Fibroblast of lung (primary cell): Measurements from ENCODE around the gene SVIP. TPM values are rescaled to one million over a fixed set of nuclear protein-coding genes. Genes with fewer than 3 reads are reported as not detected.

ENCODE experiments used
- DNase-seq, 2 donors: peaks; one replicate each; pipeline versions ENCODE4 v3.0.0 to v3.0.0-alpha.2; 2010; ENCODE audit warnings: low read depth in 2 of 2
- H2AFZ ChIP-seq: 2 replicates; pipeline ENCODE4 v1.5.1; 2012; ENCODE audit warnings: low read length, control low read depth, inconsistent platforms
- H3K27ac ChIP-seq: 2 replicates; pipeline ENCODE4 v1.5.1; 2011; ENCODE audit warnings: low read length, control low read depth; ENCODE audit not compliant: insufficient read depth
- H3K27me3 ChIP-seq: 2 replicates; pipeline ENCODE4 v1.5.1; 2011; ENCODE audit warnings: mild to moderate bottlenecking, low read length; ENCODE audit not compliant: control insufficient read depth, insufficient read depth
- H3K36me3 ChIP-seq: 2 replicates; pipeline ENCODE4 v1.5.1; 2011; ENCODE audit warnings: low read length; ENCODE audit not compliant: control insufficient read depth, insufficient read depth
- H3K4me1 ChIP-seq: 2 replicates; pipeline ENCODE4 v1.5.1; 2011; ENCODE audit warnings: low read length; ENCODE audit not compliant: control insufficient read depth, insufficient read depth; ENCODE audit errors: extremely low read depth
- H3K4me2 ChIP-seq: 2 replicates; pipeline ENCODE4 v1.5.1; 2011; ENCODE audit warnings: low read length, control low read depth; ENCODE audit not compliant: insufficient read depth; ENCODE audit errors: extremely low read depth
- H3K4me3 ChIP-seq, 4 experiments: fragments of 200-600 bp in 1 of 4; sonication (generic) in 1 of 4; replicated peaks in 1 of 4; 2 replicates each; pipeline ENCODE4 v1.5.1; 2011 to 2016; ENCODE audit warnings: low read length in 4 of 4, low read depth in 3 of 4, mild to moderate bottlenecking in 3 of 4, control low read depth in 2 of 4, inconsistent platforms in 1 of 4, mixed read lengths in 1 of 4; ENCODE audit not compliant: insufficient read depth in 1 of 4; ENCODE audit errors: control extremely low read depth in 1 of 4
- H3K79me2 ChIP-seq: 2 replicates; pipeline ENCODE4 v1.5.1; 2012; ENCODE audit warnings: mild to moderate bottlenecking, low read length, inconsistent platforms; ENCODE audit not compliant: control insufficient read depth, insufficient read depth
- H3K9ac ChIP-seq: 2 replicates; pipeline ENCODE4 v1.5.1; 2011; ENCODE audit warnings: mild to moderate bottlenecking, low read length, control low read depth; ENCODE audit not compliant: insufficient read depth
- H3K9me3 ChIP-seq: 2 replicates; pipeline ENCODE4 v1.5.1; 2012; ENCODE audit warnings: low read depth, low read length; ENCODE audit not compliant: control insufficient read depth, insufficient read depth
- H4K20me1 ChIP-seq: 2 replicates; pipeline ENCODE4 v1.5.1; 2011; ENCODE audit warnings: low read length; ENCODE audit not compliant: control insufficient read depth, insufficient read depth; ENCODE audit errors: extremely low read depth
- CTCF ChIP-seq, 2 donors: IDR thresholded peaks in 1 of 2; conservative IDR thresholded peaks in 1 of 2; 1 replicate in 1 of 2; 2 replicates in 1 of 2; pipeline ENCODE4 v1.5.1; 2011 to 2012; ENCODE audit warnings: low read length in 2 of 2, control low read depth in 1 of 2, inconsistent platforms in 1 of 2, low read depth in 1 of 2, mild to moderate bottlenecking in 1 of 2
- EZH2 ChIP-seq: IDR thresholded peaks from 2 replicates; pipeline ENCODE4 v1.5.1; 2012; ENCODE audit warnings: low read length, control low read depth, mild to moderate bottlenecking; ENCODE audit errors: missing control alignments
- polyA plus RNA-seq, 2 donors: library from polyadenylated mRNA; depleted of rRNA in 1 of 2; stranded (reverse) in 1 of 2; unstranded in 1 of 2; fragments of >200 nt; gene quantifications; 2 replicates each; pipeline ENCODE4 v1.2.1, GENCODE V29; 2011 to 2012; ENCODE audit warnings: missing spikeins in 1 of 2
- total RNA-seq: library from RNA; depleted of rRNA; stranded (reverse); fragments of >200 nt; gene quantifications from 2 replicates; pipeline ENCODE4 v1.2.1, GENCODE V29; 2014

The SVIP gene
- total and polyA plus RNA-seq, 2 donors (not counting 1 experiment from before 2014, with no cell fraction given), result 5.3 to 6.0 TPM

GRCh38 chr11:22787055-22787454, 42.5 kb downstream of the SVIP start:
- no peaks in the 10 kb centered on the region for H3K9me3 ChIP-seq
- no peak overlapping the region for H3K4me2 ChIP-seq
- H4K20me1 ChIP-seq, result no peaks in the 10 kb centered on the region
- no peaks in the 10 kb centered on the region for H3K27me3 ChIP-seq
- DNase-seq, result no peak
- H3K4me3 ChIP-seq, result no peak overlapping the region
- H3K79me2 ChIP-seq, result no peaks in the 10 kb centered on the region
- no peak overlapping the region for H2AFZ ChIP-seq
- H3K27ac ChIP-seq, result no peak overlapping the region
- no peak for TF ChIP-seq CTCF (conservative IDR thresholded peaks at IDR 0.05 in 1 of 2, IDR thresholded peaks at IDR 0.05 in 1 of 2; ENCODE audit: low read depth in 1 of 2, low read length in 2 of 2)
- no peak for TF ChIP-seq EZH2
- H3K9ac ChIP-seq, result no peak overlapping the region
- H3K4me1 ChIP-seq, result no peaks in the 10 kb centered on the region
- H3K36me3 ChIP-seq, result no peaks in the 10 kb centered on the region

- Histone ChIP-seq H3K4me2 (no peak overlapping the region), H4K20me1 (no peaks in the 10 kb centered on the region), H3K79me2 (no peaks in the 10 kb centered on the region), H3K4me3 (no peak overlapping the region), H3K9me3 (no peaks in the 10 kb centered on the region), H3K9ac (no peak overlapping the region), H3K27me3 (no peaks in the 10 kb centered on the region), H3K27ac (no peak overlapping the region), H3K36me3 (no peaks in the 10 kb centered on the region), H2AFZ (no peak overlapping the region), H3K4me1 (no peaks in the 10 kb centered on the region)
- no peak for DNase-seq
- TF ChIP-seq CTCF (conservative IDR thresholded peaks at IDR 0.05 in 1 of 2, IDR thresholded peaks at IDR 0.05 in 1 of 2; ENCODE audit: low read depth in 1 of 2, low read length in 2 of 2) (no peak), EZH2 (no peak)
Measured at GRCh38 chr11:22786475-22786874, 43.1 kb downstream of the SVIP start.

GRCh38 chr11:22785251-22785650, 44.4 kb downstream of the SVIP start:
- DNase-seq, result peak in 1 of 2 donors; percentile 76
- no peaks in the 10 kb centered on the region for H3K36me3 ChIP-seq
- H2AFZ ChIP-seq, result no peak overlapping the region
- no peak overlapping the region for H3K4me2 ChIP-seq
- H3K27ac ChIP-seq, result no peak overlapping the region
- TF ChIP-seq CTCF (conservative IDR thresholded peaks at IDR 0.05 in 1 of 2, IDR thresholded peaks at IDR 0.05 in 1 of 2; ENCODE audit: low read depth in 1 of 2, low read length in 2 of 2), result no peak
- TF ChIP-seq EZH2, result no peak
- H3K79me2 ChIP-seq, result no peaks in the 10 kb centered on the region
- no peaks in the 10 kb centered on the region for H3K9me3 ChIP-seq
- H3K9ac ChIP-seq, result no peak overlapping the region
- no peaks in the 10 kb centered on the region for H4K20me1 ChIP-seq
- no peaks in the 10 kb centered on the region for H3K4me1 ChIP-seq
- H3K4me3 ChIP-seq, result no peak overlapping the region
- H3K27me3 ChIP-seq, result no peaks in the 10 kb centered on the region
